Endodermal cell (in vitro differentiated cells): ENCODE results near the gene IMMP2L. TPM values are rescaled to one million over a fixed set of nuclear protein-coding genes. Genes with fewer than 3 reads are reported as not detected.

ENCODE experiments used
- DNase-seq: peaks from one replicate; pipeline ENCODE4 v3.0.0-alpha.2; 2017
- H3K27ac ChIP-seq: 2 replicates; pipeline ENCODE4 v1.5.1; 2013; ENCODE audit warnings: mild to moderate bottlenecking, low read depth, low read length, moderate library complexity
- H3K27me3 ChIP-seq: 2 replicates; pipeline ENCODE4 v1.6.1; 2013; ENCODE audit warnings: mild to moderate bottlenecking, low read length, moderate library complexity; ENCODE audit not compliant: insufficient read depth, control insufficient read depth, poor library complexity, severe bottlenecking
- H3K36me3 ChIP-seq: 2 replicates; pipeline ENCODE4 v1.7.0; 2013; ENCODE audit warnings: mild to moderate bottlenecking, low read length, moderate library complexity; ENCODE audit not compliant: control insufficient read depth, insufficient read depth
- H3K4me1 ChIP-seq: one replicate; pipeline ENCODE4 v1.7.0; 2013; ENCODE audit warnings: low read length; ENCODE audit not compliant: control insufficient read depth, insufficient read depth
- H3K4me3 ChIP-seq: 2 replicates; pipeline ENCODE4 v1.5.1; 2013; ENCODE audit warnings: mild to moderate bottlenecking, low read length, moderate library complexity
- H3K9ac ChIP-seq: 2 replicates; pipeline ENCODE4 v1.6.1; 2013; ENCODE audit warnings: mild to moderate bottlenecking, low read length, moderate library complexity; ENCODE audit not compliant: poor library complexity, severe bottlenecking; ENCODE audit errors: extremely low read depth
- H3K9me3 ChIP-seq: 2 replicates; pipeline ENCODE4 v1.6.1; 2013; ENCODE audit warnings: mild to moderate bottlenecking, low read length, moderate library complexity; ENCODE audit not compliant: control insufficient read depth
- H3K27ac Mint-ChIP-seq: 2 replicates; pipeline ENCODE4 v1.8.0; 2020; ENCODE audit warnings: mixed read lengths
- H3K27me3 Mint-ChIP-seq: 2 replicates; pipeline ENCODE4 v1.8.0; 2021; ENCODE audit warnings: mild to moderate bottlenecking, mixed read lengths; ENCODE audit not compliant: insufficient read depth
- H3K36me3 Mint-ChIP-seq: 2 replicates; pipeline ENCODE4 v1.8.0; 2020; ENCODE audit warnings: low read depth, mixed read lengths
- H3K4me1 Mint-ChIP-seq: 2 replicates; pipeline ENCODE4 v1.8.0; 2020; ENCODE audit warnings: mixed read lengths
- H3K4me3 Mint-ChIP-seq: 2 replicates; pipeline ENCODE4 v1.8.0; 2020; ENCODE audit warnings: mild to moderate bottlenecking, moderate library complexity, mixed read lengths
- H3K9me3 Mint-ChIP-seq: 2 replicates; pipeline ENCODE4 v1.8.0; 2020; ENCODE audit warnings: mild to moderate bottlenecking, mixed read lengths
- CTCF ChIP-seq: fragments of 200-600 bp; sonication (generic); conservative IDR thresholded peaks from 2 replicates; pipeline ENCODE4 v1.5.0; 2021; ENCODE audit warnings: antibody characterized with exemption, mild to moderate bottlenecking
- WGBS, 2 experiments: methylation state at CpG; one replicate each; pipeline versions ENCODE4 v1.1.5 to v1.1.7; 2013; ENCODE audit warnings: missing lambda C conversion rate in 2 of 2, mixed read lengths in 1 of 2; ENCODE audit not compliant: insufficient coverage in 1 of 2, insufficient read length in 1 of 2; 5-methylcytosine and 5-hydroxymethylcytosine counted together
- total RNA-seq, 2 donors: library from RNA; stranded (reverse); fragmentation: NEBNext Ultra II Directional in 1 of 2; extraction: Animal tissue kit (Norgen Biotek cat#: 25700) in 1 of 2; gene quantifications; 2 replicates in 1 of 2; 3 replicates in 1 of 2; pipeline ENCODE4 v1.2.1, GENCODE V29; 2021

Gene IMMP2L
- total RNA-seq, 2 donors from 2014 or later, result 17.7 to 19.4 TPM

- Mint-ChIP-seq H3K36me3 (no peaks in the 10 kb centered on the region), H3K4me3 (no peak overlapping the region), H3K9me3 (no peaks in the 10 kb centered on the region), H3K4me1 (peaks cover 8% of the 10 kb centered on the region), H3K27ac (no peak overlapping the region), H3K27me3 (no peaks in the 10 kb centered on the region)
- Histone ChIP-seq H3K4me1 (no peaks in the 10 kb centered on the region), H3K9ac (no peak overlapping the region), H3K9me3 (no peaks in the 10 kb centered on the region), H3K27me3 (no peaks in the 10 kb centered on the region), H3K4me3 (no peak overlapping the region), H3K27ac (no peak overlapping the region), H3K36me3 (no peaks in the 10 kb centered on the region)
- TF ChIP-seq CTCF, result no peak
- WGBS, 2 experiments, result 92 to 96% methylated on average over 2 to 6 of the region's 6 CpGs
- DNase-seq, result no peak
Observed at GRCh38 chr7:110973196-110973990, 588.9 kb downstream of the IMMP2L start.

DNA sequence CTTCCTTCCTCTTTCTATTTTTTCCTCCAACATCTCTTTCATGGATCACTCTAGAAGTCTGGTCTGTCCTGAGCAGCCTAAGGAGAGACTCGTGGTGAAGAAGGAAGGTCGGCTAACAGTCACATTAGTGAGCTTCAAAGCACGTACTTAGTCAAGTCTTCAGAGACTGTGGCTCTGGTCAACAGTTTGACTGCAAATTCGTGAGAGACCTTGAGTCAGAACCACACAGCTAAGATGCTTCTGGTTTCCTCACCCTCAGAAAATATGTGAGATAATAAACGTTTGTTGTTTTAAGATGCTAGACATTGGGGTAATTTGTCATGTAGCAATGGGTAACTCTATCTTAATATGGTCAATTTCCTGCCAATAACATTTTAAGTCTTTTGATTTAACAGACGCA lies 597.5 kb downstream of the IMMP2L start:
- DNase-seq, result no peak
- Histone ChIP-seq H3K36me3 (no peaks in the 10 kb centered on the region), H3K9me3 (no peaks in the 10 kb centered on the region), H3K27ac (no peak overlapping the region), H3K4me1 (no peaks in the 10 kb centered on the region), H3K27me3 (no peaks in the 10 kb centered on the region), H3K9ac (no peak overlapping the region), H3K4me3 (no peak overlapping the region)
- Mint-ChIP-seq H3K4me3 (no peak overlapping the region), H3K4me1 (peaks cover 7% of the 10 kb centered on the region), H3K36me3 (no peaks in the 10 kb centered on the region), H3K9me3 (no peaks in the 10 kb centered on the region), H3K27ac (no peak overlapping the region), H3K27me3 (no peaks in the 10 kb centered on the region)
- 85 to 86% methylated on average over 4 to 6 of the region's 6 CpGs for WGBS, 2 experiments
- no peak for TF ChIP-seq CTCF

- TF ChIP-seq CTCF, result no peak
- Mint-ChIP-seq H3K27ac (no peak overlapping the region), H3K4me3 (no peak overlapping the region), H3K27me3 (no peaks in the 10 kb centered on the region), H3K4me1 (peaks cover 7% of the 10 kb centered on the region), H3K36me3 (no peaks in the 10 kb centered on the region), H3K9me3 (no peaks in the 10 kb centered on the region)
- H3K27me3 ChIP-seq, result no peaks in the 10 kb centered on the region
- H3K4me1 ChIP-seq, result no peaks in the 10 kb centered on the region
- 59 to 68% methylated on average over 2 to 3 of the region's 3 CpGs for WGBS, 2 experiments
- H3K9ac ChIP-seq, result no peak overlapping the region
- no peak overlapping the region for H3K27ac ChIP-seq
- no peaks in the 10 kb centered on the region for H3K9me3 ChIP-seq
- H3K36me3 ChIP-seq, result no peaks in the 10 kb centered on the region
- no peak for DNase-seq
- H3K4me3 ChIP-seq, result no peak overlapping the region
Observed at GRCh38 chr7:110962826-110963225, 599.5 kb downstream of the IMMP2L start.
